ENCODE results near the gene PDGFA. TPM values are rescaled to one million over a fixed set of nuclear protein-coding genes. Genes with fewer than 3 reads are reported as not detected.

The PDGFA gene
- total and polyA plus RNA-seq, 4 donors = 25.5 to 76.8 (median 58.3) TPM

- Histone ChIP-seq H3K27ac (ENCODE audit: low read depth, low read length) (no peak overlapping the region), H3K9me3 (ENCODE audit: control insufficient read depth, insufficient read depth, low read length) (no peaks in the 10 kb centered on the region), H3K36me3 (ENCODE audit: control insufficient read depth, insufficient read depth, low read length) (no peaks in the 10 kb centered on the region), H3K27me3 (ENCODE audit: control insufficient read depth, insufficient read depth, low read length) (peaks cover 19% of the 10 kb centered on the region), H3K4me3 (ENCODE audit: low read depth, low read length) (no peak overlapping the region), H3K4me1 (ENCODE audit: control insufficient read depth, insufficient read depth, low read length) (peaks cover 39% of the 10 kb centered on the region)
- no peak for DNase-seq (ENCODE audit: low read depth in 4 of 6, low spot score in 6 of 6)
- WGBS (ENCODE audit: insufficient coverage) = 85% methylated on average over 8 of the region's 9 CpGs
Measured at GRCh38 chr7:447523-447922, 72.1 kb downstream of the PDGFA start.

Other genes with a start within 250 kb of the PDGFA start
- under 1 TPM in 1 of 2 donors, not detected in 1; 0.33 TPM for gene FOXL3, start 229.7 kb downstream of the PDGFA start, total RNA-seq
- gene FOXL3, start 229.7 kb downstream of the PDGFA start, polyA plus RNA-seq (ENCODE audit: insufficient read length in 2 of 2) = not detected
- gene DNAAF5, start 206.9 kb upstream of the PDGFA start, total RNA-seq = 10 to 100 TPM; 10.9 to 22.4 TPM
- 10 to 100 TPM; 22.4 to 23.3 TPM for gene DNAAF5, start 206.9 kb upstream of the PDGFA start, polyA plus RNA-seq (ENCODE audit: insufficient read length in 2 of 2)
- 100 to 1,000 TPM in 1 of 2 donors, 10 to 100 TPM in 1; 53.1 to 105 TPM for gene PRKAR1B, start 207.4 kb upstream of the PDGFA start, total RNA-seq
- gene PRKAR1B, start 207.4 kb upstream of the PDGFA start, polyA plus RNA-seq (ENCODE audit: insufficient read length in 2 of 2) = 100 to 1,000 TPM; 220 to 238 TPM

Measured in spinal cord (tissue), 10 donors.